GM10847 (cell line): ENCODE data around the gene FAM222A.

ENCODE experiments used
- POLR2A ChIP-seq: IDR thresholded peaks from 2 replicates; pipeline ENCODE4 v1.6.1; 2011; ENCODE audit not compliant: insufficient read length; ENCODE audit errors: extremely low read depth

The FAM222A gene

GRCh38 chr12:109735825-109736551, 22.4 kb downstream of the FAM222A start:
- TF ChIP-seq POLR2A: no peak

GRCh38 chr12:109736552-109737108, 23.0 kb downstream of the FAM222A start:
- TF ChIP-seq POLR2A: no peak

- TF ChIP-seq POLR2A: no peak
Measured at GRCh38 chr12:109737126-109737525, 23.5 kb downstream of the FAM222A start.

- no peak for TF ChIP-seq POLR2A
Measured at GRCh38 chr12:109737631-109738030, 24.0 kb downstream of the FAM222A start.

- TF ChIP-seq POLR2A: no peak
Measured at GRCh38 chr12:109738209-109738608, 24.6 kb downstream of the FAM222A start.

- no peak for TF ChIP-seq POLR2A
Measured at GRCh38 chr12:109738878-109739665, 25.4 kb downstream of the FAM222A start.

GRCh38 chr12:109739747-109740693, 26.4 kb downstream of the FAM222A start:
- no peak for TF ChIP-seq POLR2A

GRCh38 chr12:109740694-109741245, 27.1 kb downstream of the FAM222A start:
- no peak for TF ChIP-seq POLR2A

GRCh38 chr12:109741286-109741969, 27.8 kb downstream of the FAM222A start:
- no peak for TF ChIP-seq POLR2A

- no peak for TF ChIP-seq POLR2A
Measured at GRCh38 chr12:109741970-109742703, 28.5 kb downstream of the FAM222A start.

- no peak for TF ChIP-seq POLR2A
Measured at GRCh38 chr12:109743076-109743910, 29.7 kb downstream of the FAM222A start.

- no peak for TF ChIP-seq POLR2A
Measured at GRCh38 chr12:109744026-109744425, 30.4 kb downstream of the FAM222A start.
